Prostate gland (tissue), 2 donors: Measurements from ENCODE around the gene OXT. TPM values are rescaled to one million over a fixed set of nuclear protein-coding genes. Genes with fewer than 3 reads are reported as not detected.
A peak's percentile ranks its signal among the peaks of the same experiment; 100 is the strongest.

Experiments
- DNase-seq: peaks from one replicate; pipeline ENCODE4 v3.0.0-alpha.2; 2019; ENCODE audit warnings: low spot score
- H3K27ac ChIP-seq, 2 donors: fragments of 200-600 bp; sonication (generic); 2 replicates each; pipeline ENCODE4 v1.5.1; 2017 to 2019
- H3K27me3 ChIP-seq: fragments of 200-600 bp; sonication (generic); replicated peaks from 2 replicates; pipeline ENCODE4 v1.5.1; 2019; ENCODE audit not compliant: insufficient read depth
- H3K36me3 ChIP-seq, 2 donors: fragments of 200-600 bp; sonication (generic); 1 replicate in 1 of 2; 2 replicates in 1 of 2; pipeline versions ENCODE4 v1.5.1 to v1.8.1; 2017 to 2019
- H3K4me1 ChIP-seq: fragments of 200-600 bp; sonication (generic); replicated peaks from 2 replicates; pipeline ENCODE4 v1.5.1; 2019
- H3K4me3 ChIP-seq, 2 donors: fragments of 200-600 bp; sonication (generic); 2 replicates each; pipeline ENCODE4 v1.5.1; 2017 to 2019
- H3K9me3 ChIP-seq: fragments of 200-600 bp; sonication (generic); 2 replicates; pipeline ENCODE4 v1.5.1; 2017
- POLR2A ChIP-seq: fragments of 450-650 bp; IDR thresholded peaks from one replicate; pipeline ENCODE4 v1.6.1; 2016; ENCODE audit warnings: antibody characterized with exemption, mild to moderate bottlenecking
- POLR2AphosphoS5 ChIP-seq: sonication (generic); formaldehyde crosslinking; IDR thresholded peaks from one replicate; pipeline ENCODE4 v1.6.1; 2017; ENCODE audit warnings: antibody characterized with exemption
- WGBS: methylation state at CpG from one replicate; pipeline ENCODE4 v1.1.5; 2018; 5-methylcytosine and 5-hydroxymethylcytosine counted together
- intact Hi-C: fragments of 100-400 bp; cut with DNase I; formaldehyde crosslinking; loops from one replicate; pipeline ENCODE4 v1.14.2; 2022
- total RNA-seq, 2 donors: library from RNA; depleted of rRNA; stranded (reverse); fragments of >200 nt; gene quantifications; one replicate each; pipeline ENCODE4 v1.1.0, GENCODE V29; 2016
- TF ChIP-seq, protein P1 (sequence below), 4 experiments: fragments of 200-600 bp in 2 of 4; fragments of 450-650 bp in 2 of 4; sonication (generic) in 2 of 4; IDR thresholded peaks; 1 replicate in 3 of 4; 2 replicates in 1 of 4; pipeline ENCODE4 v1.5.1; 2016 to 2019; ENCODE audit warnings: antibody characterized with exemption in 4 of 4, mild to moderate bottlenecking in 2 of 4, moderate library complexity in 2 of 4

Gene OXT
- total RNA-seq, 2 donors from 2014 or later: 9.8 TPM; not detected in 1

DNA sequence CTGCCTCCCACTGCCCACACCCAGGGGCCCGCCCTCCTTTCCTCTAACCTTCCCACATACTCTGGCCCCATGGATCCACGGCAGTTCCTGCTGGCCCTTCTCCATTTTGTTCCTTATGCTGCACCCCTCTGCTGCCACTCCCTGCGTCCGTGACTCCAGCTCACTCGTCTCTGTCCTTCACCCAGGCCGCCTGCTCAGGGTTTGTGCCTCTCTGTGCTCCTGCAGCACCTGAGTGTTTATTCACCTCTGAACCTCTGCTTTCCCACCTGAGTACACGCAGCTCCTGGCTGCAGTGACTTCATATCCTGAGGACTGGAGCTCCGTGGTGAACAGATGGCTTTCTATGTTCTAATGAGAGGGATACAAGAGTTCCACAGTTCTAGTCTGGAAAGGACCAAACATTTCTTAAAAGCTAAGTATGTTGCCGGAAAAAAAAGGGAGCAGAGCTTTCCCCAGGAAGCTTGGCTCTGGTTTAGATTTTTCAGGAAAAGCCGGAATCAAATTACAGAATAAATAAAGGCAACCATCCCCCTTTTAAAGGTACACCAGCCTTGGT lies 29.5 kb upstream of the OXT start:
- Histone ChIP-seq H3K27me3 (no peaks in the 10 kb centered on the region), H3K4me1 (peaks cover 6% of the 10 kb centered on the region), H3K9me3 (no peaks in the 10 kb centered on the region), H3K27ac (peak overlapping the region; percentile 63 to 73), H3K4me3 (no peak overlapping the region), H3K36me3 (peaks cover 0 to 9% of the 10 kb centered on the region in 2 donors)
- WGBS: 28% methylated on average over 10 of the region's 10 CpGs
- no peak for DNase-seq
- TF ChIP-seq POLR2AphosphoS5: peak; percentile 17
- TF ChIP-seq, protein P1, sequence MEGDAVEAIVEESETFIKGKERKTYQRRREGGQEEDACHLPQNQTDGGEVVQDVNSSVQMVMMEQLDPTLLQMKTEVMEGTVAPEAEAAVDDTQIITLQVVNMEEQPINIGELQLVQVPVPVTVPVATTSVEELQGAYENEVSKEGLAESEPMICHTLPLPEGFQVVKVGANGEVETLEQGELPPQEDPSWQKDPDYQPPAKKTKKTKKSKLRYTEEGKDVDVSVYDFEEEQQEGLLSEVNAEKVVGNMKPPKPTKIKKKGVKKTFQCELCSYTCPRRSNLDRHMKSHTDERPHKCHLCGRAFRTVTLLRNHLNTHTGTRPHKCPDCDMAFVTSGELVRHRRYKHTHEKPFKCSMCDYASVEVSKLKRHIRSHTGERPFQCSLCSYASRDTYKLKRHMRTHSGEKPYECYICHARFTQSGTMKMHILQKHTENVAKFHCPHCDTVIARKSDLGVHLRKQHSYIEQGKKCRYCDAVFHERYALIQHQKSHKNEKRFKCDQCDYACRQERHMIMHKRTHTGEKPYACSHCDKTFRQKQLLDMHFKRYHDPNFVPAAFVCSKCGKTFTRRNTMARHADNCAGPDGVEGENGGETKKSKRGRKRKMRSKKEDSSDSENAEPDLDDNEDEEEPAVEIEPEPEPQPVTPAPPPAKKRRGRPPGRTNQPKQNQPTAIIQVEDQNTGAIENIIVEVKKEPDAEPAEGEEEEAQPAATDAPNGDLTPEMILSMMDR (IDR thresholded peaks at IDR 0.05): no peak
- TF ChIP-seq POLR2A: no peak
- intact Hi-C loops: no loop called here

DNA sequence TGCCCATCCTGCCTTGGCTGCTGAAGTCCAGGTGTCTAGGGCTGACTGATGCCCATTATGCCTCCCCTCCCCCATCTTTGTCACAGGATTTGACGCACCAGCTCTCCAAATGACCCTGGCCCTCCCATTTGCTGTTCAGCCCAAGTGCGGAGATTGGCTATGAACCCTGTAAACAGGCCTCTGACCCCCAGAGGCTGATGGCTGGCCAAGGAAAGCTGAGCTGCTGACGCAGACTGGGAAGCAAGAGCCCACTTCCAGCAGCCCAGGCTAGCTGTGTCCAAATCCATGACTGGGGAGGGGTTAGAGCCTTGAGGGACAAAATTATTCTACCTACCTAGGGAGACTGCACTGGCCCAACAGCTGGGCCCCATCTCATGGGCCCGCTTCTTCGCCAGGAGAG lies 28.8 kb upstream of the OXT start:
- Histone ChIP-seq H3K4me3 (no peak overlapping the region), H3K4me1 (peaks cover 13% of the 10 kb centered on the region), H3K27me3 (no peaks in the 10 kb centered on the region), H3K36me3 (peaks cover 0 to 2% of the 10 kb centered on the region in 2 donors), H3K27ac (peak overlapping the region; percentile 63 to 73), H3K9me3 (no peaks in the 10 kb centered on the region)
- no peak for TF ChIP-seq POLR2AphosphoS5
- no peak for TF ChIP-seq POLR2A
- TF ChIP-seq, protein P1 (IDR thresholded peaks at IDR 0.05): no peak
- no peak for DNase-seq
- intact Hi-C loops: no loop called here
- 78% methylated on average over 5 of the region's 5 CpGs for WGBS

DNA sequence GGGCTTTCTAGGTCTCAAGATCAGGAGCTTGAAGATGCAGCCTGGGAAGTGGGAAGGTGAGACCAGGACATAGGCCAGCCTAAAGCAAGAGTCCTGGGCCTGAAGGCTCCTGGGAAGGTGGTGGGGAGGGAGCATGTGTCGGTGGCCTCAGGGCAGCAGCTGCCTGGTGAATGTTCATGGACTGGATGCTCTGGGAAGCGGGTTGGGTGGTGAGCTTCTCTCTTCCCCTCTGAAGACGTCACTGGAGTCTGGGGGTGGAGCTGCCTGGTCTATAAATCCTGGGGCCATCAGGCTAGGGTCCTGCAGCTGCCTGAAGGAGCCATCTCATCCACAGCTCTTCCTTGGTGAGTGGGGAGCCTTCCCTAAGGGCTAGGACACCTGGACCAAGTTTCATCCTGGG lies 28.1 kb upstream of the OXT start, which contains the start of gene GNRH2:
Gene GNRH2, plus strand, starts transcription at position 301 of the 400 bp plus-strand sequence. CDS start 793 bp downstream, outside the sequence.
- intact Hi-C loops: no loop called here
- WGBS: 71% methylated on average over 3 of the region's 3 CpGs

DNA sequence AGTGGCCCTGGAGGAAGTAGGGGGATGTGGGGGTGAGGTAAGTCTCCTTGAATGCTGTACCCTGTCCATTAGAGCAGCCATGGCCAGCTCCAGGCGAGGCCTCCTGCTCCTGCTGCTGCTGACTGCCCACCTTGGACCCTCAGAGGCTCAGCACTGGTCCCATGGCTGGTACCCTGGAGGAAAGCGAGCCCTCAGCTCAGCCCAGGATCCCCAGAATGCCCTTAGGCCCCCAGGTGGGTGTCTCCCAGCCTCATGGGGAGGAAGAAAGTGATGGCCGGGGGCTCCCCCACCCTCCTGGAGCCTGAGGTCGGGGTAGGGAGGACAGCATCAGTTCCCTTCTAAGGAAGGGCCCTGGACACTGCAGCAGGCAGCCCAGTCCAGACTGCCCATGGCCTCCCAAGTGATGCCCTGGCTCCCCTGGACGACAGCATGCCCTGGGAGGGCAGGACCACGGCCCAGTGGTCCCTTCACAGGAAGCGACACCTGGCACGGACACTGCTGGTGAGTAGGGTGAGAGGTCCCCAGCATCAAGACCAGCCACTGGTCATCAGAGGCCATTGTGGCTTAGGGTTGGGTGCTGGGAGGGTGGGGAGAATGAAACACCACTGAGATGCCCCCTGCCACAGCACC lies 27.0 kb upstream of the OXT start:
- intact Hi-C loops: no loop called here
- TF ChIP-seq, protein P1 (IDR thresholded peaks at IDR 0.05): no peak
- TF ChIP-seq POLR2A (no peak), POLR2AphosphoS5 (no peak)

More for the DNA sequence above, 28.1 kb upstream of the OXT start, which contains the start of gene GNRH2:
- no peak for DNase-seq
- Histone ChIP-seq H3K9me3 (no peaks in the 10 kb centered on the region), H3K4me1 (peaks cover 13% of the 10 kb centered on the region), H3K4me3 (no peak within 1 kb of the TSS), H3K27me3 (no peaks in the 10 kb centered on the region), H3K27ac (peak within 1 kb of the TSS; percentile 63 to 73), H3K36me3 (no peaks in the 10 kb centered on the region)
- TF ChIP-seq POLR2A: no peak
- TF ChIP-seq POLR2AphosphoS5: no peak
- TF ChIP-seq, protein P1 (IDR thresholded peaks at IDR 0.05): no peak

More for the DNA sequence above, 27.0 kb upstream of the OXT start:
- peak overlapping the region in 1 of 2 donors; percentile 90 for H3K27ac ChIP-seq
- DNase-seq: no peak
- H3K4me3 ChIP-seq: no peak overlapping the region
- WGBS: 89% methylated on average over 8 of the region's 8 CpGs
- no peaks in the 10 kb centered on the region for H3K9me3 ChIP-seq
- H3K36me3 ChIP-seq: no peaks in the 10 kb centered on the region
- peaks cover 13% of the 10 kb centered on the region for H3K4me1 ChIP-seq
- H3K27me3 ChIP-seq: no peaks in the 10 kb centered on the region
